HG03064 (cell line): ENCODE measurements around the gene FBRSL1.

ENCODE experiments used
- ATAC-seq: cut with Tn5 transposase; IDR thresholded peaks from one replicate; pipeline ENCODE4 v1.9.1; 2021; ENCODE audit warnings: low read depth; ENCODE audit not compliant: unreplicated experiment

FBRSL1 gene

DNA sequence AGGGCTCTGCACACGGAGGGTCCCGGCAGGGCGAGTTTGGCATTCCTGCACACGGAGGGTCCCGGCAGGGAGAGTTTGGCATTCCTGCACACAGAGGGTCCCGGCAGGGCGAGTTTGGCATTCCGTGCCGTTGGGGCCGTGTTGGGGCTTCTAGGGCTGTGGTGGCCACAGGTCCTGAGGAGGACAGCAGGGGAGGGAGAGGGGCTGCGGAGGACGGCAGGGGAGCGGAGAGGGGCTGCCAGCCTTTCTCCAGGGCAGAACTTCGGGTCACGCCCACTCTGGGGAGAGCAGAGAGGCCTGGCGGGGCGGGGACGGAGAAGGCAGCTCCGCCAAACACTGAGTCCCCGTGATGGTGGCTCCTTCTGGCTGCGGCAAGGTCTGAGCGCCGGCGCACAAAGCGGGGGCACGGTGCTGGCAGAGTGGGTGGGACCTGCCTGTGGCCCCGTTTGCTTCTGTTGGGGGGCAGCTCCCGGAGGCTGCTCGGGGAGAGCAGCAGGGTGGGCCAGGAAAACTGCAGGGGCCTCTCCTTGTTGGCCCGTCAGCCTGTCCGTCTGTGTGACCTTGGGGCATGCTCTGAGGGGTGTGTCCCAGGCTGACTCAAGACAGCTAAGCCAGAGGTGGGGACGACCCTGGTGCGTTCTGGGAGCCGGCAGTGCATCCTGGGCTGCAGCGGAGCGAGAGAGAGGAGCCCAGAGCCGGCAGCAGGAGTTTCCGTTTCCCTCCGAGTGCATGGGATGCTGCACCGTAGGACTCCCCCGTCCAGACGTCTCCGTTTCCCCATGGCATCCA, 60.3 kb downstream of the FBRSL1 start:
- ATAC-seq, result no peak

GRCh38 chr12:132550830-132551640, 61.1 kb downstream of the FBRSL1 start:
- no peak for ATAC-seq

DNA sequence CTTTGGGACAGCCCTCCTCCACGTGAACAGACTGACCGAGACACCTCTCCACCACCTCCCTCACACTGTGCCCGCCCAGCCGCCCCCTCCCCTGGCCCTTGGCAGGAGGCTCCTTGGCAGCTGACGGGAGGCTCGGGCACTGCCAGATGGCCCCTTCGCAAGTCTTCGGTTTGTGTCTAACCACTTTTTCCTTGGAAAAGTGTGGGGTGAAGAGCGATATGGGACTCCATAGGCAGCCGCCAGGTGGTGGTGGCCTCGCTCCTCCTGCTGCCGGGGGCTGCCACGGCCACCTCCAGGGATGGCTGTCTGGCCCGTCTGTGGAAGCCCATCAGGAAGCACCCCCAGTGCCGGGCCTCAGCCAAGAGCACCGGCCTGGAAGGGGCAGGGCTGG, 61.7 kb downstream of the FBRSL1 start:
- no peak for ATAC-seq

DNA sequence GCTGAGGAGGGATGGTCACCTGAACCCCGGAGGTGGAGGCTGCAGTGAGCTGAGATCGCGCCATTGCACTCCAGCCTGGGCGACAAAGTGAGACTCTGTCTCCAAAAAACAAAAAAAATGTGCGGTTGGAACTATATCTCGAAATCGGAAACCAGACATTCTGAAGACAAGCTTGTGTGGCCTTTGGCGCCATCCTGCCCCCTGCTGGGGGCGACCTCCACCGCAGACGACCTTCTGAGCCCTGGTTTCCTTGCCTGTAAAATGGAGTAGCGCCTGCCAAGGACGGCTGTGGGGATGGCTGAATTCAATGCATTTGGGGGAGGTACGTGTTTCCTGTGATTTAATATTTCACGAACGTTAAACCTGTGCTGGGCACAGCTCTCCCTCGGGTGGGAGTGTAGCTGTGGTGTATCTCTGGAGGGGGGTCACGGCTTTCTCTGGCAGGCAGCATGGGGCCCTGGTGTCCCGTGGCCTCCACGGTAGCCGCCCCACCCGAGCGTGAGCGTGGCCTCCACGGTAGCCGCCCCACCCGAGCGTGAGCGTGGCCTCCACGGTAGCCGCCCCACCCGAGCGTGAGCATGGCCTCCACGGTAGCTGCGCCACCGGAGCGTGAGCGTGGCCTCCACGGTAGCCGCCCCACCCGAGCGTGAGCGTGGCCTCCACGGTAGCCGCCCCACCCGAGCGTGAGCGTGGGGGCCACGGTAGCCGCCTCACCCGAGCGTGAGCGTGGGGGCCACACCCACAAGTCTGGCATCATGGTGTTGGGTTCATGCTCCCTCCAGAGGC, 65.1 kb downstream of the FBRSL1 start:
- ATAC-seq, result no peak

DNA sequence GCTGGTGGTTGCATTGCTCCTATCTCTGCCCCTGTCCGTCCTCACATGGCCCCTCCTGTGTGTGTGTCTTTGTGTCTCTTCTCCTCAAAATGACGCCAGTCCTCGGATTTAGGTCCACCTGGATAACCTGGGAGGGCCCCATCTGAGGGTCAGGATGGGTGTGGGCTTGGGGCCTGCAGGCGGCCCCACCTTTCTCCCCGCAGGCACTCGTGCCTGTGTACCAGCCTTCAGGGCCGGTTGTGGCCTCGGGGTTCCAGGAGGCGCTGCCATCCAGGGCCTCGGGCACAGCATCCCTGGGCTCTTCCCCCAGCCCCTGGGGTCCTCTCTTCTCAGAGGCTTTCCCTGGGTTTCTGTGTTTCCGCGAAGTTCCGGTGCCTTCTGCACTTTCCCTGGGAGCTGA, 65.7 kb downstream of the FBRSL1 start:
- no peak for ATAC-seq

- ATAC-seq, result no peak
Observed at GRCh38 chr12:132556216-132556615, 66.3 kb downstream of the FBRSL1 start.

DNA sequence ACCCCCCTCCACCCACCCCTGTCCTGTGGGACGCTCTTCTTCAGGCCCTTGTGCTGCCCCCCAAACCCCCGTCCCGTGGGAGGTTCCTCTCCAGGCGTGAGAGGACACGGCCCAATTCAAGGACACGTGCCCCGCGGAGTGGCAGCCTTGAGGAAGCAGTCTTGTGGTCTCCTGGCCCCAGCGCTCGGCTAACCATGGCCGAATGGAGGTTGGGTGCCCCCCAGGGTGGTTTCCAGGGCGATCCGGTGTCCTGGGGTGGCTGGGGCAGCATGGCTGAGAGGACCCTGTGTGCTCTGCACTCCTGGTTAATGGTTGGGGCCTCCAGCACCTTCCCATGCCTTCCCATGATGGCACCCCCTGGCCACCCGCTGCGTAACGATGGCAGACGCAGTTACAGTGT, 66.8 kb downstream of the FBRSL1 start:
- ATAC-seq, result no peak

- no peak for ATAC-seq
Observed at GRCh38 chr12:132557291-132558015, 67.5 kb downstream of the FBRSL1 start.

GRCh38 chr12:132558042-132558856, 68.3 kb downstream of the FBRSL1 start:
- ATAC-seq, result no peak

DNA sequence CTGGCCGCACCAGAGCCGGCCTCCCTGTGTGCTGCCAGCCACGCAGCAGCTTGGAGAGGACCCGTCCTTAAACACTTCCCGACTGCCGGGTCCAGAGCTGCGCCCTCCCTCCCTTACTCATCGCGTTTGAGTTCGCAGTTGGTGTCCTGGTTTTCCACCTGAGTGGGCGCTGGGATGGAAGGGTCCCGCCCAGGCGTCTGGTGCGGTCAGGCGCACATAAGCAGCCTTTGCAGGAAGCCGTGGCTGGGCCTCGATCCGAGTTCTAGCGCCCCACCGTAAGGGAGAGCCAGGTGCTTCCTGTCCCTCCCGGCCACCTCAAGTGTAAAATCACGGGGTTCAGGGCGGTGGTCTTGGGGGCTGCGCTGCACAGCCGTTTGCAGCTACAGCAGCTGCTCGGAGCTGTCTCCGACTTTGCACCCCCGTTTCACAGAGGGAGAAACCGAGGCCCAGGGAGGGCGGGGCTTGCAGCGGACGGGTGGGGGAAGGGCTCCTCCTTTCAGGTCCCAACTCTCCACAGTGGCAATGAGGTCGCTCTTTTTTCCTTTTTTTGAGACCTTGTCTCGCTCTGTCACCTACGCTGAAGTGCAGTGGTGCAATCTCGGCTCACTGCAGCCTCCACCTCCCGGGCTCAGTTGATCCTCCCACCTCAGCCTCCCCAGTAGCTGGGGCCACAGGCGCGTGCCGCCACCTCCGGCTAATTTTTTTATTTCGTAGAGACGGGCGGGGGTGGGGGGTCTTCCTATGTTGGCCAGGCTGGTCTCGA, 69.1 kb downstream of the FBRSL1 start:
- ATAC-seq, result no peak

DNA sequence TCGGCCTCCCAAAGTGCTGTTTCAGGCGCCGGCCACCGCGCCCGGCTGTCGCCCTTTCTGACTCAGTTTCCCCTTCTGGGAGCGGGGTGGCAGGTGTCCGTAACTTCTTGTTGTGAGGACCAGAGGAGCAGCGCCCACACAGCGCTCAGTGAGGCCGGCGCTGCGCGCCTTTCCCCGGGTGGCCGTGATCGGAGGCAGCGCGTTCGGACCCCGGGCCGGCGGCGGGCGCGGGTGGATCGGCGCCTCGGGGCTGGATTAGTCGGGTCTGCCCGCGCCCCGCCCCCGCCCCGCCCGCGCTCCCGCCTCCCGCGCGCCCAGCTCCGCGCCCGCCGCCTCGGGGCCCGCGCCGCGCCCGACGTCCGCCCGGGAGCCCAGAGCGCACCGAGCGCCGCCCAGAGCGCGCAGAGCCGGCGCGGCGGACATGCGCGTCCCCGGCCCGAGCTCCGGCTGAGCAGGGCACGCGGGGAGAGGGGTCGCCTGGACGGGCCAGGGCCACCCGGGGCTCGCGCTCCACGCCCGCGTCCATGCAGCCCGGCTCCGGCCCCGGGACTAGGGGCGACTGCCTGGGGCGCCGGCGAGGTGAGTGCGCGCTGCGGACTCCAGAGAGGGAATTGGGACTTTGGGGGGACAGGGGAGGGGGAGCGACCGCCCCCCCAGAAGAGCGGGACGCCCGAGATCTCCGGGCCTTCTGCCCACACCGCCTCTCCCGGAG, 69.9 kb downstream of the FBRSL1 start:
- no peak for ATAC-seq

- no peak for ATAC-seq
Observed at GRCh38 chr12:132560364-132560613, 70.3 kb downstream of the FBRSL1 start.

DNA sequence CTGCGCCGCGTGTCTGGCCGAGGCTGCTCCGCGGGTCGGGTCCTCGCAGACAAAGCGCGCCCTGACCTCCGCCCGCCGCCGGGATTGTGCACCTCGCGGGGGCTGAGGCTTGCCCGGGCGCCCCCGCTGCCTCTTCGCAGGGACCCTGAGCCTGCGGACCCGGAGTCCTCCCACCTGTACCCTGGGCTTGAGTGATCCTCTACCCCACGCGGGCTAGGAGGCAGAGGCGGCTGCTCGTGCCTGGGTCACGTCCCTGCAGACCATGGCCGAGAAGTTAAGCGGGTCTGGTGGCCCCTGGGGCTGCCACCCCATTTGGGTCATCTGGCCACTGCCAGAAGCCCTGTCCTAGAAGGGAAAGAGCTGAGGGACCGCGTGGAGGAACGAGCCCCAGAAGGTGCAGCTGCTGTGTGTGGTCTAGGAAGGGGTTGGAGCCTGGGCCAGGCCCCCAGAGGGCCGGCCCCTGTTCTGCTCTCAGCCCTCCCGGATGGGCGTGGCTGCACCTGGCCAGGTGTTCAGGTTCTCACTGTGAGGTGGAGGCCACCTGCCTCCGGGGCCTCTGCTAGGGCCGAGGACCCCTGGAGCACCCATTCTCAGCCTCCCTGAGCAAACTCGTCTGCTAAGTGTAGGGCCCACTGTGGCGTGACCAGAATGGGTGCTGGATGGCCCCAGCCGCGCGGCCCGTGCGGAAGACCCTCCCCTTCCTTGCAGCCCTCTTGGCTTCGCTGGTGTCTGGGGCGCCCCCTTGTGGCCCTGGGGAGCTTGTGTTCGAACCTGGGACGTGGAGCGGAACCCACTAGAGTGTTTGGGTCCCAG, 70.9 kb downstream of the FBRSL1 start:
- ATAC-seq, result no peak
